HepG2 (cell line): ENCODE measurements around the gene CES3. TPM values are rescaled to one million over a fixed set of nuclear protein-coding genes. Genes with fewer than 3 reads are reported as not detected.
A peak's percentile ranks its signal among the peaks of the same experiment; 100 is the strongest.

Experiments used
- CEBPG ChIP-seq: IDR thresholded peaks from 2 replicates; pipeline ENCODE4 v1.6.1; 2016
- CREB1 ChIP-seq, 2 experiments: fragments of 450-650 bp in 1 of 2; IDR thresholded peaks; 2 replicates each; pipeline ENCODE4 v1.6.1; 2016 to 2017; ENCODE audit warnings: control low read depth in 1 of 2, mild to moderate bottlenecking in 1 of 2, missing compliant biosample characterization in 1 of 2, missing genetic modification characterization in 1 of 2
- DNMT3B ChIP-seq: conservative IDR thresholded peaks from 2 replicates; pipeline ENCODE4 v1.6.1; 2016; ENCODE audit warnings: missing biosample characterization, control low read depth
- FOSL2 ChIP-seq: sonication (generic); formaldehyde crosslinking; IDR thresholded peaks from 2 replicates; pipeline ENCODE4 v1.4.0; 2020; ENCODE audit warnings: missing genetic modification reagents
- NFATC3 ChIP-seq: sonication (generic); formaldehyde crosslinking; IDR thresholded peaks from 2 replicates; pipeline ENCODE4 v1.5.1; 2020; ENCODE audit warnings: mild to moderate bottlenecking, missing genetic modification reagents
- NFE2L2 ChIP-seq: fragments of 150-350 bp; IDR thresholded peaks from 2 replicates; pipeline ENCODE4 v1.6.1; 2014; ENCODE audit warnings: low read length
- SAP130 ChIP-seq: IDR thresholded peaks from 2 replicates; pipeline ENCODE4 v1.6.1; 2016; ENCODE audit warnings: low read depth
- SP1 ChIP-seq, 2 experiments: fragments of 450-650 bp in 1 of 2; sonication (generic) in 1 of 2; formaldehyde crosslinking in 1 of 2; IDR thresholded peaks; 2 replicates each; pipeline versions ENCODE4 v1.4.0 to v1.6.1; 2016 to 2020; ENCODE audit warnings: missing genetic modification reagents in 1 of 2
- SP2 ChIP-seq: sonication (generic); formaldehyde crosslinking; IDR thresholded peaks from 2 replicates; pipeline ENCODE4 v1.5.1; 2020; ENCODE audit warnings: mild to moderate bottlenecking, missing genetic modification reagents
- XRCC5 ChIP-seq: fragments of 200-400 bp; formaldehyde crosslinking; optimal IDR thresholded peaks from 2 replicates; pipeline ENCODE3; 2017; ENCODE audit warnings: mild to moderate bottlenecking, low read length
- ZNF136 ChIP-seq: sonication (generic); formaldehyde crosslinking; IDR thresholded peaks from 2 replicates; pipeline ENCODE4 v1.8.1; 2022; ENCODE audit warnings: low read depth, mild to moderate bottlenecking, moderate library complexity, missing genetic modification reagents
- ZNF138 ChIP-seq: sonication (generic); formaldehyde crosslinking; IDR thresholded peaks from 2 replicates; pipeline ENCODE4 v1.5.0; 2020; ENCODE audit warnings: mild to moderate bottlenecking, low read depth, missing genetic modification reagents
- ZNF235 ChIP-seq: sonication (generic); formaldehyde crosslinking; IDR thresholded peaks from 2 replicates; pipeline ENCODE4 v1.8.1; 2023; ENCODE audit warnings: mild to moderate bottlenecking, missing genetic modification reagents, borderline replicate concordance
- ZNF451 ChIP-seq: sonication (generic); formaldehyde crosslinking; IDR thresholded peaks from 2 replicates; pipeline ENCODE4 v1.5.0; 2020; ENCODE audit warnings: mild to moderate bottlenecking, missing genetic modification reagents
- ZNF501 ChIP-seq: sonication (generic); formaldehyde crosslinking; IDR thresholded peaks from 2 replicates; pipeline ENCODE4 v1.5.1; 2020; ENCODE audit warnings: mild to moderate bottlenecking, moderate library complexity, missing genetic modification reagents
- ZNF614 ChIP-seq: IDR thresholded peaks from 2 replicates; pipeline ENCODE4 v1.6.1; 2018; ENCODE audit warnings: missing biosample characterization, missing genetic modification reagents, inconsistent platforms, borderline replicate concordance
- ZSCAN12 ChIP-seq: sonication (generic); formaldehyde crosslinking; IDR thresholded peaks from 2 replicates; pipeline ENCODE4 v1.9.0; 2021; ENCODE audit warnings: mild to moderate bottlenecking, missing genetic modification reagents
- polyA plus RNA-seq, 8 experiments: library from polyadenylated mRNA; depleted of rRNA in 3 of 8; stranded (reverse) in 7 of 8; unstranded in 1 of 8; fragments of >200 nt; fragmentation: Illumina TruSeq in 4 of 8; extraction: Trizol in 4 of 8; gene quantifications; 2 replicates each; pipeline versions ENCODE4 v1.2.1 to v1.2.3, GENCODE V29; 2011 to 2016; ENCODE audit warnings: low read depth in 4 of 8, missing spikeins in 1 of 8, mixed read lengths in 1 of 8; ENCODE audit not compliant: insufficient read depth in 1 of 8
- total RNA-seq, 5 experiments: library from RNA; depleted of rRNA; stranded (reverse); fragments of >200 nt; fragmentation: Illumina TruSeq; extraction: Trizol; gene quantifications; 2 replicates each; pipeline ENCODE4 v1.2.3, GENCODE V29; 2016; ENCODE audit warnings: low read depth in 1 of 5
- TF ChIP-seq, protein P1 (sequence below): sonication (generic); formaldehyde crosslinking; IDR thresholded peaks from 2 replicates; pipeline ENCODE4 v1.4.0; 2020; ENCODE audit warnings: missing genetic modification reagents
- TF ChIP-seq, protein P2 (sequence below): IDR thresholded peaks from 2 replicates; pipeline ENCODE4 v1.6.1; 2012; ENCODE audit warnings: inconsistent platforms
- TF ChIP-seq, protein P3 (sequence below): sonication (generic); formaldehyde crosslinking; IDR thresholded peaks from 2 replicates; pipeline ENCODE4 v1.5.1; 2020; ENCODE audit warnings: missing genetic modification reagents, mild to moderate bottlenecking, borderline replicate concordance
- TF ChIP-seq, protein P4 (sequence below): sonication (generic); formaldehyde crosslinking; IDR thresholded peaks from 2 replicates; pipeline ENCODE4 v1.5.0; 2020; ENCODE audit warnings: mild to moderate bottlenecking, missing genetic modification reagents, borderline replicate concordance
- TF ChIP-seq, protein P5 (sequence below): sonication (generic); formaldehyde crosslinking; IDR thresholded peaks from 2 replicates; pipeline ENCODE4 v1.4.0; 2020; ENCODE audit warnings: mild to moderate bottlenecking, low read depth, missing genetic modification reagents

The CES3 gene
- total and polyA plus RNA-seq, 2 of the 13 experiments (the other 11 are each of a cell fraction or from before 2014, with no cell fraction given) = 6.6 to 17.4 TPM

DNA sequence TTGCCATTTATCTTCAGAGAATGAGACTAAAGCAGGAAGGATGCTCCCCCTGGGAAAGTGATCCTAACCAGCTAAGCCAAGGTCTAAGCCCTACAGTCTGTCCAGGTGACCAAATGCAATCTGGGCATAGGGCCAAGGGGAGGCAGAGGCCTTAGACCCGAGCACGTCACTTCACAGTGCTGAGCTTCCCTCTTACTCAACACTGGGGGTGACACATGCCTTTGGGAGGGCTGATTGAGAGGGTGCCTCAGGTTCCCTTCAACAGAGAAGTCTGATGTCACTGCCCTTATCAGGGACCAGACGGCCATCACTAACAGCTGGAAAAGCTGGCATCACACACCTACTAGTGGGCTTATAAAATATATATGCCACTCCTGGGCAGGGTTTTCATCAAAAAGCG lies 30.9 kb upstream of the CES3 start (continued):
- no peak for TF ChIP-seq ZNF136 (CRISPR knock-in tag)
- TF ChIP-seq, protein P1, sequence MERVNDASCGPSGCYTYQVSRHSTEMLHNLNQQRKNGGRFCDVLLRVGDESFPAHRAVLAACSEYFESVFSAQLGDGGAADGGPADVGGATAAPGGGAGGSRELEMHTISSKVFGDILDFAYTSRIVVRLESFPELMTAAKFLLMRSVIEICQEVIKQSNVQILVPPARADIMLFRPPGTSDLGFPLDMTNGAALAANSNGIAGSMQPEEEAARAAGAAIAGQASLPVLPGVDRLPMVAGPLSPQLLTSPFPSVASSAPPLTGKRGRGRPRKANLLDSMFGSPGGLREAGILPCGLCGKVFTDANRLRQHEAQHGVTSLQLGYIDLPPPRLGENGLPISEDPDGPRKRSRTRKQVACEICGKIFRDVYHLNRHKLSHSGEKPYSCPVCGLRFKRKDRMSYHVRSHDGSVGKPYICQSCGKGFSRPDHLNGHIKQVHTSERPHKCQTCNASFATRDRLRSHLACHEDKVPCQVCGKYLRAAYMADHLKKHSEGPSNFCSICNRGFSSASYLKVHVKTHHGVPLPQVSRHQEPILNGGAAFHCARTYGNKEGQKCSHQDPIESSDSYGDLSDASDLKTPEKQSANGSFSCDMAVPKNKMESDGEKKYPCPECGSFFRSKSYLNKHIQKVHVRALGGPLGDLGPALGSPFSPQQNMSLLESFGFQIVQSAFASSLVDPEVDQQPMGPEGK (CRISPR knock-in tag) = peak; percentile 22; the same call in 1 of the 2 replicates
- no peak for TF ChIP-seq ZNF451
- TF ChIP-seq SP1 (IDR thresholded peaks at IDR 0.05) = no peak
- no peak for TF ChIP-seq SP1 (CRISPR knock-in tag; IDR thresholded peaks at IDR 0.05)
- TF ChIP-seq SAP130 (CRISPR knock-in tag) = peak; percentile 47; the same call in 1 of the 2 replicates
- TF ChIP-seq XRCC5 = peak; percentile 25
- no peak for TF ChIP-seq SP2 (CRISPR knock-in tag)
- peak; percentile 73 for TF ChIP-seq CREB1 (IDR thresholded peaks at IDR 0.05)
- no peak for TF ChIP-seq CREB1 (CRISPR knock-in tag; IDR thresholded peaks at IDR 0.05)
- TF ChIP-seq, protein P2, sequence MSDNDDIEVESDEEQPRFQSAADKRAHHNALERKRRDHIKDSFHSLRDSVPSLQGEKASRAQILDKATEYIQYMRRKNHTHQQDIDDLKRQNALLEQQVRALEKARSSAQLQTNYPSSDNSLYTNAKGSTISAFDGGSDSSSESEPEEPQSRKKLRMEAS = no peak
- TF ChIP-seq ZNF501 (CRISPR knock-in tag) = 0 out of 2 replicates have a peak, but pooled peaks have one; percentile 46
- TF ChIP-seq FOSL2 (CRISPR knock-in tag) = peak; percentile 65
- TF ChIP-seq, protein P3, sequence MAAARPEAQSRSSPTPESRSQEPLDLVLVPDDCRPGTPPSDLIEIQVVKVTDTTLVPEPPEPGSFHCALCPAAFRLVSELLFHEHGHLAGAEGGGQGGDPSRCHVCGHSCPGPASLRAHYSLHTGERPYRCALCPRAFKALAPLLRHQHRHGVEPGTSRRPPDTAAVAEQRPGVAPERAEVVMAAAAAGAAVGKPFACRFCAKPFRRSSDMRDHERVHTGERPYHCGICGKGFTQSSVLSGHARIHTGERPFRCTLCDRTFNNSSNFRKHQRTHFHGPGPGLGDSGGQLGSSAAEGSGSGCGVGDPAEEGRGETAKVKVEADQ (CRISPR knock-in tag) = no peak
- TF ChIP-seq CEBPG (CRISPR knock-in tag) = peak; percentile 64
- no peak for TF ChIP-seq ZNF138 (CRISPR knock-in tag)
- no peak for TF ChIP-seq ZNF614
- TF ChIP-seq, protein P4, sequence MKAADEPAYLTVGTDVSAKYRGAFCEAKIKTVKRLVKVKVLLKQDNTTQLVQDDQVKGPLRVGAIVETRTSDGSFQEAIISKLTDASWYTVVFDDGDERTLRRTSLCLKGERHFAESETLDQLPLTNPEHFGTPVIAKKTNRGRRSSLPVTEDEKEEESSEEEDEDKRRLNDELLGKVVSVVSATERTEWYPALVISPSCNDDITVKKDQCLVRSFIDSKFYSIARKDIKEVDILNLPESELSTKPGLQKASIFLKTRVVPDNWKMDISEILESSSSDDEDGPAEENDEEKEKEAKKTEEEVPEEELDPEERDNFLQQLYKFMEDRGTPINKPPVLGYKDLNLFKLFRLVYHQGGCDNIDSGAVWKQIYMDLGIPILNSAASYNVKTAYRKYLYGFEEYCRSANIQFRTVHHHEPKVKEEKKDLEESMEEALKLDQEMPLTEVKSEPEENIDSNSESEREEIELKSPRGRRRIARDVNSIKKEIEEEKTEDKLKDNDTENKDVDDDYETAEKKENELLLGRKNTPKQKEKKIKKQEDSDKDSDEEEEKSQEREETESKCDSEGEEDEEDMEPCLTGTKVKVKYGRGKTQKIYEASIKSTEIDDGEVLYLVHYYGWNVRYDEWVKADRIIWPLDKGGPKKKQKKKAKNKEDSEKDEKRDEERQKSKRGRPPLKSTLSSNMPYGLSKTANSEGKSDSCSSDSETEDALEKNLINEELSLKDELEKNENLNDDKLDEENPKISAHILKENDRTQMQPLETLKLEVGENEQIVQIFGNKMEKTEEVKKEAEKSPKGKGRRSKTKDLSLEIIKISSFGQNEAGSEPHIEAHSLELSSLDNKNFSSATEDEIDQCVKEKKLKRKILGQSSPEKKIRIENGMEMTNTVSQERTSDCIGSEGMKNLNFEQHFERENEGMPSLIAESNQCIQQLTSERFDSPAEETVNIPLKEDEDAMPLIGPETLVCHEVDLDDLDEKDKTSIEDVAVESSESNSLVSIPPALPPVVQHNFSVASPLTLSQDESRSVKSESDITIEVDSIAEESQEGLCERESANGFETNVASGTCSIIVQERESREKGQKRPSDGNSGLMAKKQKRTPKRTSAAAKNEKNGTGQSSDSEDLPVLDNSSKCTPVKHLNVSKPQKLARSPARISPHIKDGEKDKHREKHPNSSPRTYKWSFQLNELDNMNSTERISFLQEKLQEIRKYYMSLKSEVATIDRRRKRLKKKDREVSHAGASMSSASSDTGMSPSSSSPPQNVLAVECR (CRISPR knock-in tag) = no peak
- no peak for TF ChIP-seq ZNF235 (CRISPR knock-in tag)
- no peak for TF ChIP-seq ZSCAN12 (CRISPR knock-in tag)
- TF ChIP-seq DNMT3B (CRISPR knock-in tag) = 0 out of 2 replicates have a peak, but pooled peaks have one; percentile 53
- TF ChIP-seq, protein P5, sequence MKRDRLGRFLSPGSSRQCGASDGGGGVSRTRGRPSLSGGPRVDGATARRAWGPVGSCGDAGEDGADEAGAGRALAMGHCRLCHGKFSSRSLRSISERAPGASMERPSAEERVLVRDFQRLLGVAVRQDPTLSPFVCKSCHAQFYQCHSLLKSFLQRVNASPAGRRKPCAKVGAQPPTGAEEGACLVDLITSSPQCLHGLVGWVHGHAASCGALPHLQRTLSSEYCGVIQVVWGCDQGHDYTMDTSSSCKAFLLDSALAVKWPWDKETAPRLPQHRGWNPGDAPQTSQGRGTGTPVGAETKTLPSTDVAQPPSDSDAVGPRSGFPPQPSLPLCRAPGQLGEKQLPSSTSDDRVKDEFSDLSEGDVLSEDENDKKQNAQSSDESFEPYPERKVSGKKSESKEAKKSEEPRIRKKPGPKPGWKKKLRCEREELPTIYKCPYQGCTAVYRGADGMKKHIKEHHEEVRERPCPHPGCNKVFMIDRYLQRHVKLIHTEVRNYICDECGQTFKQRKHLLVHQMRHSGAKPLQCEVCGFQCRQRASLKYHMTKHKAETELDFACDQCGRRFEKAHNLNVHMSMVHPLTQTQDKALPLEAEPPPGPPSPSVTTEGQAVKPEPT = no peak
- TF ChIP-seq NFE2L2 = no peak
- no peak for TF ChIP-seq NFATC3 (CRISPR knock-in tag)
